Ishikawa (cell line): Measurements from ENCODE around the gene ANK3.

Experiments used
- CEBPB ChIP-seq: IDR thresholded peaks from 2 replicates; pipeline ENCODE4 v1.6.1; 2012
- EGR1 ChIP-seq: IDR thresholded peaks from 2 replicates; pipeline ENCODE4 v1.6.1; 2012
- EP300 ChIP-seq: IDR thresholded peaks from 2 replicates; pipeline ENCODE4 v1.6.1; 2012; ENCODE audit warnings: borderline replicate concordance
- REST ChIP-seq: IDR thresholded peaks from 2 replicates; pipeline ENCODE4 v1.6.1; 2012; ENCODE audit warnings: low read depth, mild to moderate bottlenecking
- TAF1 ChIP-seq: IDR thresholded peaks from 2 replicates; pipeline ENCODE4 v1.6.1; 2012; ENCODE audit warnings: low read depth, mild to moderate bottlenecking

GRCh38 chr10:60339757-60340156 is 49.9 kb downstream of the ANK3 start:
- no peak for TF ChIP-seq EP300
- no peak for TF ChIP-seq REST
- TF ChIP-seq EGR1: no peak
- TF ChIP-seq TAF1: no peak
- TF ChIP-seq CEBPB: no peak
